ENCODE results near the gene SPATA6L. TPM values are rescaled to one million over a fixed set of nuclear protein-coding genes. Genes with fewer than 3 reads are reported as not detected.

The SPATA6L gene
- total and polyA plus RNA-seq, 7 donors = 1.4 to 3.3 (median 2.0) TPM

DNA sequence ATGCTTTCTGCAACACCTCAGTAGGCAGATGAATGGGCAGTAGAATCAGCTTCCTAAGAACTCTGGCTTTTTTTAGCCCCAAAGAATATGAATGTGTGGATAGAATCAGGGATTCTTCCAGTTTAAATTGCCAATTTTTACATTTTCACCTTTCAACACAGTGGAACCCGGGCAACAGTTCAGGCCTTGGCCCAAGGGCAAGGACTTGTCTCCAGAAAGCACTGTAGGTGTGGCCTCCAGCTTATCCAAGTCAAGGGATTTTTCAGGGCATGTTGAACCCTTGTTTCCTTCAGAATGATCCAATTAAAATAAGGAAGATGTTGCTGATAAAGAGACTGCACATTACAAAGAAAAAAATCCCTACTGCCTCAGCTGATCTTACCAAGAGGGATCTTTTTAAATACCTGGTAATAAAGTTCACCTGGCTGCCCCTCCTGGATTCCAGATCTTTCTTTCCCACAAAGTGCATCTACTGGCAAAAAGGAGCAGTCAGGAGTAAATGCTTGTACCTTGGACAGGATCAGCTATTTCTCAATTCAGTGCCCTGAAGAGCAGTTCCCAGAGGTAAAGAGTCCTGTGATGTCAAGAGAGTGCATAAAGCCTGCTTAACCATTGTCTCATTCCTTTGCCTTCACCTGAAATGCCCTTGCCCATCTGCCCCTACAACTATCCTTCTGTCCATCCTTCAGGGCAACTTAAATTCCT, 84.3 kb downstream of the SPATA6L start:
- Histone ChIP-seq H3K27ac (no peak overlapping the region), H3K4me1 (no peaks in the 10 kb centered on the region), H3K4me3 (no peak overlapping the region), H3K36me3 (peaks cover 0 to 29% (median 0%) of the 10 kb centered on the region in 4 donors), H3K27me3 (no peaks in the 10 kb centered on the region), H3K9me3 (no peaks in the 10 kb centered on the region)
- DNase-seq = no peak
- 84 to 96% methylated on average over 1 of the region's 1 CpG for WGBS, 2 donors
- TF ChIP-seq, protein P1, sequence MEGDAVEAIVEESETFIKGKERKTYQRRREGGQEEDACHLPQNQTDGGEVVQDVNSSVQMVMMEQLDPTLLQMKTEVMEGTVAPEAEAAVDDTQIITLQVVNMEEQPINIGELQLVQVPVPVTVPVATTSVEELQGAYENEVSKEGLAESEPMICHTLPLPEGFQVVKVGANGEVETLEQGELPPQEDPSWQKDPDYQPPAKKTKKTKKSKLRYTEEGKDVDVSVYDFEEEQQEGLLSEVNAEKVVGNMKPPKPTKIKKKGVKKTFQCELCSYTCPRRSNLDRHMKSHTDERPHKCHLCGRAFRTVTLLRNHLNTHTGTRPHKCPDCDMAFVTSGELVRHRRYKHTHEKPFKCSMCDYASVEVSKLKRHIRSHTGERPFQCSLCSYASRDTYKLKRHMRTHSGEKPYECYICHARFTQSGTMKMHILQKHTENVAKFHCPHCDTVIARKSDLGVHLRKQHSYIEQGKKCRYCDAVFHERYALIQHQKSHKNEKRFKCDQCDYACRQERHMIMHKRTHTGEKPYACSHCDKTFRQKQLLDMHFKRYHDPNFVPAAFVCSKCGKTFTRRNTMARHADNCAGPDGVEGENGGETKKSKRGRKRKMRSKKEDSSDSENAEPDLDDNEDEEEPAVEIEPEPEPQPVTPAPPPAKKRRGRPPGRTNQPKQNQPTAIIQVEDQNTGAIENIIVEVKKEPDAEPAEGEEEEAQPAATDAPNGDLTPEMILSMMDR (IDR thresholded peaks at IDR 0.05) = no peak
- TF ChIP-seq EP300 (IDR thresholded peaks at IDR 0.05) = no peak
- intact Hi-C loops (cut with DNase I) = no loop called here

DNA sequence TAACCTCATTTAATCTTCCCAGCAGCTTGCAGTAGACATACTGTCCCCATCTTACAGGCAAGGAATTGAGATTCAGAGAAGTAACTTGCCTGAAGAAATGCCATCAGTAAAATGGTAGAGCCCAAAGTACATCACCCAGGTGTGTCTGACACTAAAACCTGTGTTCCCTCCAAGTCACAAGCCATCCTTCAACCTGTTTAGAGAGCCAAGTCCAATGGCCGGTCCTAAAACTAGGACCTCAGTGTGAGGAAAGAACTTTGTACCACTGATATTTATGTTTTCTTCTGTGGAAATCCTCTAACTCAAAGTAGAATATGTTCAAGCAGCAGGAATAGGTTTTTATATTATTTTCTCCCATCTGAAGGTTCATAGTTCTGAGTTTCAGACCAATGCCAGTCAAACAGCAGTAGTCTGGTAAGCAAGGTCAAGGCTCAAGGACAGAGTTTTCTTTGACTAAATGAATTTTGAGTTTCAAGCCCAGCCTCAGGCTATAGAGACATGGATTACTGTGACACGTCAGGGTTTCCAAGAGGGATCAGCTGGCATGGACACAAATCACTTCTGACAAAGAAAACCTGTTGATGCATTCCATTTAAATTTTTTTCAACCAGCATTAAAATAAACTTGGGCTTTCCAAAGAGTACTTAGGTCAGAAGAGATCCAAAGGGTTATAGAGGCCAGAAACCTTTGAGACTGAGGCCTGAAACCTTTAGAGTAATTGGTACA, 85.1 kb downstream of the SPATA6L start:
- DNase-seq = no peak
- intact Hi-C loops (cut with DNase I) = no loop called here
- TF ChIP-seq EP300 (IDR thresholded peaks at IDR 0.05) (no peak), POLR2AphosphoS5 (IDR thresholded peaks at IDR 0.05) (no peak), POLR2A (IDR thresholded peaks at IDR 0.05) (no peak)
- TF ChIP-seq, protein P1 (IDR thresholded peaks at IDR 0.05) = no peak
- H3K27ac ChIP-seq = no peak overlapping the region
- H3K9me3 ChIP-seq = no peaks in the 10 kb centered on the region
- WGBS, 2 donors = 89 to 91% methylated on average over 2 of the region's 2 CpGs
- H3K4me1 ChIP-seq = no peaks in the 10 kb centered on the region
- peaks cover 0 to 37% (median 0%) of the 10 kb centered on the region in 4 donors for H3K36me3 ChIP-seq
- H3K27me3 ChIP-seq = no peaks in the 10 kb centered on the region
- no peak overlapping the region for H3K4me3 ChIP-seq

DNA sequence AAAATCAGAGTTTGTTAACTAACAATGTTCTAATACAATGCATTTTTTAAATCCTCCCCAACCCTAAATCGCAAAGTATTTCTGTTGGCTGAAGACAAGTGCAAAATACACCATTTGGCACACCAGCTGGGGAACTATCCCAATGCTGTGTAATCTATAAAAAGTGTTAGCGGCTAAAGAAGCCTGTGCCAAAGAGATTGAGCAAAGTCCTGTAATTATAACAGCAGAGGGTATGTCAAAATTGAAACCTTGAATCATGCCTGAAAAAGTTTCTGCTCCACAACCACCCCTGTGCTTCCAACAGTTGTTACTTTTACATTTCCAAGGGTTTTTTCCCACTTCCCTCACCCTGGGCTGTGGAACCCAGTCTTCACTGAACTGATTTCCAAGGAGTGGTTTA, 87.3 kb downstream of the SPATA6L start:
- WGBS, 2 donors = 72 to 82% methylated on average over 2 of the region's 2 CpGs
- H3K36me3 ChIP-seq = peaks cover 0 to 33% (median 0%) of the 10 kb centered on the region in 4 donors
- H3K27ac ChIP-seq = no peak overlapping the region
- intact Hi-C loops (cut with DNase I) = no loop called here
- no peak overlapping the region for H3K4me3 ChIP-seq
- H3K27me3 ChIP-seq = no peaks in the 10 kb centered on the region
- no peaks in the 10 kb centered on the region for H3K9me3 ChIP-seq
- no peak for DNase-seq
- no peak for TF ChIP-seq POLR2AphosphoS5 (IDR thresholded peaks at IDR 0.05)
- no peak for TF ChIP-seq EP300 (IDR thresholded peaks at IDR 0.05)
- TF ChIP-seq POLR2A (IDR thresholded peaks at IDR 0.05) = no peak
- TF ChIP-seq, protein P1 (IDR thresholded peaks at IDR 0.05) = no peak
- peaks cover 0 to 12% (median 8%) of the 10 kb centered on the region in 4 donors for H3K4me1 ChIP-seq

DNA sequence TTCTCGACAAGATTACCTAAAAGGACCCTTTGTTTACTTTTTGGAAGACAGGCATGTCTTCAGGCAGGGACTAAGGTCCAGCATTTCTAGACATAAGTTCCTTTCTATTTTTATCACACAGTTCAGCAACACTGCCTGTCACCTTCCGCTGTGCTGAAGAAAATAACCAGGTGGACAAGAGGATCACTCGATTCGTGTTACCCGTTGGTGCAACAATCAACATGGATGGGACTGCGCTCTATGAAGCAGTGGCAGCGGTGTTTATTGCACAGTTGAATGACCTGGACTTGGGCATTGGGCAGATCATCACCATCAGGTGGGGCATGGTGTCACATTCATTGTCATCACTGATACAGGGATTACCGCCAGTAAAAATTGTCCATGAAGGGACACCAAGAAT, 89.8 kb downstream of the SPATA6L start:
- no peak for DNase-seq
- intact Hi-C loops (cut with DNase I) = no loop called here
- no peak overlapping the region for H3K27ac ChIP-seq
- no peak overlapping the region for H3K4me3 ChIP-seq
- H3K27me3 ChIP-seq = no peaks in the 10 kb centered on the region
- peaks cover 0 to 27% (median 0%) of the 10 kb centered on the region in 4 donors for H3K36me3 ChIP-seq
- no peaks in the 10 kb centered on the region for H3K9me3 ChIP-seq
- peaks cover 0 to 20% (median 14%) of the 10 kb centered on the region in 4 donors for H3K4me1 ChIP-seq
- whole genome bisulfite sequencing, 2 donors = 95% methylated on average over 8 of the region's 8 CpGs
- TF ChIP-seq POLR2A (IDR thresholded peaks at IDR 0.05) (no peak), EP300 (IDR thresholded peaks at IDR 0.05) (no peak), POLR2AphosphoS5 (IDR thresholded peaks at IDR 0.05) (no peak)
- TF ChIP-seq, protein P1 (IDR thresholded peaks at IDR 0.05) = no peak
